IPS-15b (cell line): ENCODE results near the gene KLF2.
"Not testable (repeated sequence)": the region's sequence is repeated elsewhere in the genome, so short reads cannot be mapped to it uniquely, and the experiment has no call there.

Source experiments
- H3K27me3 ChIP-seq: one replicate; pipeline ENCODE4 v1.6.1; 2013; ENCODE audit warnings: low read length; ENCODE audit not compliant: control insufficient read depth, insufficient read depth
- H3K36me3 ChIP-seq: one replicate; pipeline ENCODE4 v1.6.1; 2013; ENCODE audit warnings: low read length; ENCODE audit not compliant: control insufficient read depth, insufficient read depth
- H3K4me1 ChIP-seq: one replicate; pipeline ENCODE4 v1.6.1; 2013; ENCODE audit warnings: mild to moderate bottlenecking, low read length; ENCODE audit not compliant: control insufficient read depth, insufficient read depth
- H3K4me3 ChIP-seq: one replicate; pipeline ENCODE4 v1.5.1; 2013; ENCODE audit warnings: low read depth, low read length
- H3K9ac ChIP-seq: one replicate; pipeline ENCODE4 v1.6.1; 2013; ENCODE audit warnings: low read depth, mild to moderate bottlenecking, low read length
- H3K9me3 ChIP-seq: one replicate; pipeline ENCODE4 v1.6.1; 2013; ENCODE audit warnings: mild to moderate bottlenecking, low read length; ENCODE audit not compliant: control insufficient read depth, insufficient read depth

Gene KLF2

DNA sequence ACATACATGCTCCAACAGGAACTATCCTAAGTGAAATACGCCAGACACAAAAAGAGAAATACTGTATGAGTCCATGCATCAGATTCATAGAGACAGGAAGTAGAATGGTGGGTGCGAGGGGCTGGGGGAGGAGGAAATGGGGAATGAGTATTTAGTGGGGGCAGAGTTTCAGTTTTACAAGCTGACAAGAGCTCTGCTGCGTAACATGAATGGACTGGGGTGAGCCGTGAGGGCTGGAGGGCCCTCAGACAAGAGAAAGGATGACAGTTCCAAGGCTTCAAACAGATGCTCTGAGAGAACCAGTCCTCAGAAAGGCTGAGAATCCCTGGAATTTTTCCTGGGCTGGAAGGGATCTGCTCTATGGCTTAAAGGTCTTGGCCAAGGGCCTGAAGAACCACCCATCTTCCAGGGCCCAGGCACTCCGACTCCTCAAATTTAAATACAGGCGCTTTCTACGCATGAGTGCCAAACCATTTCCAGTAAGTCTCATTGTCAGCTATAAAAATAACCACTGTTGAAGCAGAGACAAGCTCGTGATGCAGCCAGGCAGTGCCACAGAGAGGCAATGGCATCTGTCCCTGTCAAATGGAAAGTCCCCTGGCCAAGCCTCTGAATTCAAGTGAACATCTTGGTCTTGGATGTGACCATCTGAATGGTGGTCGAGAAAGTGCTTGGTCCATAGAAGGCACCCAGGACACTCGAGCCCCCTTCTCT, 17.5 kb downstream of the KLF2 start:
- Histone ChIP-seq H3K27me3 (no peaks in the 10 kb centered on the region), H3K4me3 (no peak overlapping the region), H3K9ac (no peak overlapping the region), H3K36me3 (no peaks in the 10 kb centered on the region), H3K4me1 (no peaks in the 10 kb centered on the region), H3K9me3 (no peaks in the 10 kb centered on the region)

DNA sequence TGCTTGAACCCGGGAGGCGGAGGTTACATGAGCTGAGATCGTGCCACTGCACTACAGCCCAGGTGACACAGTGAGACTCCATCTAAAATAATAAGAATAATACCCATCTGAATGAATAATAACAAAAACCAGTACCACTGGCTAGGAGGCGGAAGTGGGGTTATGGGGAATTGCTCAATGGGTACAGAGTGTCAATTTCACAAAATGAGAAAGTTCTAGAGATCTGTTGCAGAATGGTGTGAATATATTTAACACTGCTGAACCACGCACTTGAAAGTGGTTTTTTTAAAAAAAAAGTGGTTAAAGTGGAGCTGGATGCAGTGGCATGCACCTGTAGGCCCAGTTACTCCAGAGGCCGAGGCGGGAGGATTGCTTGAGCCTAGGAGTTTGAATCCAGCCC, 18.5 kb downstream of the KLF2 start:
- Histone ChIP-seq H3K9me3 (no peaks in the 10 kb centered on the region), H3K4me3 (no peak overlapping the region), H3K27me3 (no peaks in the 10 kb centered on the region)

DNA sequence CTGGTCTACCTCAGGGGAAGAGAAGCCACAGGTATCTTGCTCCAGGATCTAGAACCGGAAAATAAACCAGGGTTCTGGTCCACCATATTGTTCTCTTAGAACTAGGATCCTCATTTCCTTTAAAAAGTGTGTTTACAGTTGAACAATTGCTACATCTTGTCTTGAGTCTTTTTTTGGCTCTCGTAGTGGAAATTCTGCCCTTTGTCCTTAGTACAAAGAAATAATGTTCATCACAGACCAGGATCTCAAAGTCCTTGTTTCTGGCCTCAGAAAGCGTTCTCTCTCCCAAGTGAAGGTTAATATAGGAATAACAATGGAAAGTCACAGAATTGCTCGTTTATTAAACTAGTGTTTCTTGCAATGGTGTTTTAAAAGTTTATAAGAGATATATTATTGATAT, 20.8 kb downstream of the KLF2 start:
- no peaks in the 10 kb centered on the region for H3K36me3 ChIP-seq
- no peaks in the 10 kb centered on the region for H3K27me3 ChIP-seq
- H3K9ac ChIP-seq: no peak overlapping the region
- H3K4me1 ChIP-seq: no peaks in the 10 kb centered on the region
- H3K9me3 ChIP-seq: no peaks in the 10 kb centered on the region
- H3K4me3 ChIP-seq: no peak overlapping the region

More for the DNA sequence above, 18.5 kb downstream of the KLF2 start:
- Histone ChIP-seq H3K36me3 (no peaks in the 10 kb centered on the region), H3K4me1 (no peaks in the 10 kb centered on the region), H3K9ac (no peak overlapping the region)

DNA sequence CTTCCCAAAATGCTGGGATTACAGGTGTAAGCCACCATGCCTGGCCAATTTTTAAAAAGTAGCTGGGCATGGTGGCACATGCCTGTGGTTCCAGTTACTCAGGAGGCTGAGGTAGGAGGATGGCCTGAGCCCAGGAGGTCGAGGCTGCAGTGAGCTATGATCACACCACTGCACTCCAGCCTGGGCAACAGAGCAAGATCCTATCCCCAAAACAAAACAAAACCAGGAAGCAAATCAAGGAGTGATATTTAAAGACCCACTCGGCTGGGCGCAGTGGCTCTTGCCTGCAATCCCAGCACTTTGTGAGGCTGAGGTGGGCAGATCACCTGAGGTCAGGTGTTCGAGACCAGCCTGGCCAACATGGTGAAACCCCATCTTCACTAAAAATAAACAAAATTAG, 22.5 kb downstream of the KLF2 start:
- H3K36me3 ChIP-seq, H3K4me1 ChIP-seq: not testable (repeated sequence)

DNA sequence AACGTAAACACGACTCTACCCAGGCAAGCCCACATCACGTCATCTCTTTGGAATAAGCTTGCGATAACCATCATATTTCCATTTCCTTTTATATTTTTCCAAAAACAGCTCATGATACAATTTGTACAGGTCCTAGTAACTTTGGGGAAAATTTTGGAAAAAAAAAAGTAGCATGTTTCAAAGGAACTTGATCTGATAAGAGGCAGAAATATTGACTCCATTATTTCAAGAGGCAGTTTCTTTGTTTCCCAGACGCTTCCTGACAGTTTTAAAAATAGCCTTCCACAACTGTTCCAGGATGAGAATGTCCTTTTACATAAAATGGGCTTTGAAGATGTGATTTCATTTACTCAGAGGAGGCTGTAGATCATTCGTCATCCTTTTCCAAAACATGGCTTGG, 23.1 kb downstream of the KLF2 start:
- H3K9ac ChIP-seq: no peak overlapping the region
- no peaks in the 10 kb centered on the region for H3K36me3 ChIP-seq
- peaks cover 2% of the 10 kb centered on the region for H3K4me1 ChIP-seq
- H3K4me3 ChIP-seq: no peak overlapping the region
- no peaks in the 10 kb centered on the region for H3K27me3 ChIP-seq
- no peaks in the 10 kb centered on the region for H3K9me3 ChIP-seq

More for the DNA sequence above, 22.5 kb downstream of the KLF2 start:
- not testable (repeated sequence) for H3K4me3 ChIP-seq, H3K9me3 ChIP-seq, H3K27me3 ChIP-seq, H3K9ac ChIP-seq

DNA sequence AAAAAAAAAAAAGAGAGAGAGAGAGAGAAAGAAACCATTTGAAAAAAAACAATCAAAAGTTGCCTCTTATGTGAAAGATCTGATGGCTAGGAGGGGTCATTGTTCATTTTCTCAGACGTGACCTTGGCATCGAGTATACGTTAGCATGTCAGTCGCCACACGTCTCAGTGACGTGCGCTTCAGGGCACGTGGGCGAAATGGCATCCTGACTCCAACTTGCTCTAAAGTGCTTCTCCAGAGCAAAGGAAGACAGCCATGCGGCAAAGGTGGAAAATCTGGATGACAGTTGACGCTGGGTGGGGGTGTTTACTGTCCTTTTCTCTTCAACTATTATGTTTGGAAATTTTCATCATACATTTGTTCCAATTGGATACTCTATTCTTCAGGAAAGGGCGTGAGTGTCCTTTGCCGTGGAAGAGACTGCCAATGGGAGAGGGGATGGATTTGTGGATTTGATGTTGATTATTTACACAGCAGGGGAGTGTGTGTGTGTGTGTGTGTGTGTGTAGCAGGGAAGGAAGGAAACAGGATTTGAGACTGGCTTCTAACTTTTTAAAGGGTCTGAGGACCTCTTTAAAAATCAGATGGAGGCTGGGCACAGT, 25.0 kb downstream of the KLF2 start:
- no peak overlapping the region for H3K4me3 ChIP-seq
- peaks cover 2% of the 10 kb centered on the region for H3K4me1 ChIP-seq
- H3K36me3 ChIP-seq: no peaks in the 10 kb centered on the region
- H3K27me3 ChIP-seq: no peaks in the 10 kb centered on the region
- H3K9me3 ChIP-seq: no peaks in the 10 kb centered on the region
- H3K9ac ChIP-seq: no peak overlapping the region

DNA sequence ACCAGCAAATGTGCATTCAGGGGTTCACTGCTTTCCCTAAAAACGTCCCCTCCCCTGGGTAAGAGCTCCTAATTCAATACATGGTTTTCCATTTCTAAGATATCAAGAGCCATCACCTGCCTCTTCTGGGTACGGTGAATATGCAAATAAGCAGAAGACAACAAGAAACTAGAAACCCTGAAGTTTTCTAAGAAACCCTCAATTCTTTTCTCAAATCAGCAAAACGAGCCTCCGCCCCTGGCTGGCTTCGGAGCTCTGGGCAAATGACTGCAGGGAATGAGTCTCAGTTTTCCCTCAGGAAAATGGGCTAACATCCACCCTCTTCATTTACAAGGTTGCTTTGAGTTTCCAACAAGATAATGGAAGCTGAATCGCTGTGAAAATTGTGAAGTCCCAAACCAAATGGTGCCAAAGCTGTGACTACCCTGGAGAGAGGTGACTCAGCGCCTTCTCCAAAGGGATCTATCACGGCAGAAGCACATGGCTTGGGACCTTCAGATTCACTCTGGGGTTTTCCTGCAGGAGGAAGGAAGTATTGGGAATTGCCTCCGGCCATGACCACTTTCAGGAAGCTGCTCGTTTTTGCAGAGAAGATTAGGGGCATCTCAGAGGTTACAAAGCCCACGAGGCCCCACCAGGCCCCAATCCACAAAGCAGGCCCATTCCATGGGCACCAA, 26.6 kb downstream of the KLF2 start:
- Histone ChIP-seq H3K9me3 (no peaks in the 10 kb centered on the region), H3K9ac (no peak overlapping the region), H3K27me3 (no peaks in the 10 kb centered on the region), H3K4me3 (no peak overlapping the region), H3K36me3 (no peaks in the 10 kb centered on the region), H3K4me1 (peaks cover 2% of the 10 kb centered on the region)

DNA sequence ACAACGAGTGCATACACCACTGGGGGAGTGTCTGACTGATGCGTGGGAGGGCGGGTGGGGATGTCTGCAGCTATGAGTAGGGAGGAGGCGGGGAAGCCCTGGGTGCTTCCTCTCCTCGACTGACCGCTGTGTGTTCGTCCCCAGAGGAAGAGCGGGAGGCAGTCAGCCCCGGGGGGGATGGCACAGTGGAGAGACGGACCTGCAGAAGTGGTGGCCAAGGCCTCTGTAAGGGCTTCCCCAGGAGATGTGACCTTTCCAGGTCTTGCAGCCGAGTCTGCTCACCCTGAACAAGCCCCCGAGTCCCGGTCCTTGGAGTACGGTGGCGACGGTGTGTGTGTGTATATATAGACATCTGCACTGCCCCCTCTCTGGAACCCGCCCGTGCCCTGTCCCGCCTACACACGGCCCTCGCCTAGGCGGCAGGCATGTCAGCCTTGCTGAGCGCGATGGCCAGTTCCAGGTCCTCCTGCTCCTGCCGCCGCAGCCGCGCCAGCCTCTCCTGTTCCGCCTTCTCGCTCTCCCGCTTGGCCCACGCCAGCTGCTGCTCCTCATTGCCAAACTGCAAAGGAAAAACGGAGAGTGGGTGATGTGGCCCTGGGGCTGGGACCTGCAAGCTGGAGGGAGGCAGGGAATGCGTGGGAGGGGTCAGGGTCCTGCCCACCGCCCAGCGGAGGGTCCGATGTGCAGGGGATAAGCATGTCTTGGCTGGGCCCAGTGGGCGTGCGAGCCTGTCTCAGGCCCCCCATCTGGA, 30.8 kb downstream of the KLF2 start:
- peaks cover 9% of the 10 kb centered on the region for H3K36me3 ChIP-seq
- H3K4me3 ChIP-seq: no peak overlapping the region
- H3K27me3 ChIP-seq: no peaks in the 10 kb centered on the region
- H3K4me1 ChIP-seq: peaks cover 2% of the 10 kb centered on the region
- no peak overlapping the region for H3K9ac ChIP-seq
- no peaks in the 10 kb centered on the region for H3K9me3 ChIP-seq

DNA sequence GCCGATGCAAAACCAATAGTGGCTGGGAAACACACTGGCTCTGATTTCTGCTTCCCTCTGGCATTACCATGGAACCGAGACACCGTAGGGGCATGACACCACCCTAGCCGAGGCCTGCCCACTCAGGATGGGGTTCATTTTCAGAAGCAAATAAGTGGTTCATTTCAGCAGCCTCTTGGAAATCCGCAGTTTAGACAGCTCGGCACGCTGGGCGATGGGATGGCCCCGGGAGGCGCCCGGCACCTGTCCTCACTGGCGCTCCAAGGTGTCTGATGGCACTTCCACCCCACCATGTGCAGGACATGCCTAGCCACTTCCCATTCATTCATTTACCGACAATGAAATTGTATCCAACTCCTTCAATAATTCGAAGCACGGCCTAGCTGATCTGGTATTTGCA, 33.8 kb downstream of the KLF2 start:
- no peaks in the 10 kb centered on the region for H3K4me1 ChIP-seq
- H3K9me3 ChIP-seq: no peaks in the 10 kb centered on the region

DNA sequence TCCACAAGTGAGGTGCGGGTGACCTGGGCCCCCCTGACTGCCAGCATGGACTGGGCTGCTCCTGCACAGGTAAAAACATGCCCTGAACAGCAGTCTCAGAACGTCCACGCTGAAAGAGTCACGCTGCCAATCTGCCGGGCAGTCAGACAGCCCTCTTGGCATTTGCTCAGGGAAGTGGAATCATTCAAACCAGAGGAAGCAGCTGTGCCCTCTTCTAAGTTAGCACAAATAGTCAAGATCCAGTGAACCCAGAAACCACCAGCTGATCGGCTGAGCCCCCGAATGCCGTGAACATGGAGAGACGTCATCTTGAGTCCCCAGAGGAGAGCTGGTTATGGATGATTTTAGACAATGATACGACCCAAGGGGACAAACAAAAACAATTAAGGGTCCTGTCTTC, 34.4 kb downstream of the KLF2 start:
- H3K27me3 ChIP-seq: no peaks in the 10 kb centered on the region
- H3K4me1 ChIP-seq: no peaks in the 10 kb centered on the region
- H3K36me3 ChIP-seq: peaks cover 9% of the 10 kb centered on the region
- no peak overlapping the region for H3K9ac ChIP-seq
- H3K9me3 ChIP-seq: no peaks in the 10 kb centered on the region
- H3K4me3 ChIP-seq: no peak overlapping the region

More for the DNA sequence above, 33.8 kb downstream of the KLF2 start:
- Histone ChIP-seq H3K36me3 (peaks cover 9% of the 10 kb centered on the region), H3K9ac (no peak overlapping the region), H3K4me3 (no peak overlapping the region), H3K27me3 (no peaks in the 10 kb centered on the region)

DNA sequence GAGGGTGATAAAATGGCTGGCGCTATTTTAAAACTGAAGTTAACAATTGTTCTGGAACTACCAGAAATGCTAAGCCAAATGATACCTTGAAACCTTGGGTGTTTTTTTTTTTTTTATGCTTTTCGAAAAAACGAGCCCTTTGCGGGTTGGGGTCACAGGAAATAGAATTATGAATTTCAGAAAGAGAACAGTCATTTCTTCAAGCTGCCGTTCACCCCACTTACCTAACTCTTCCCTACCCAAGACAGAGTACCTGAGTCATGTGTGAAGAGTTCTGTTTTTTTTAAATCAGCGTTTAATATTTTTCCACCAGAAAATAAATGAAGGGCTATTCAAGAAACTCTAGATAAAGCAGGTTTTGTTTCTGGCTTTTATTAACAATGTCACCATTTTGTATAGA, 35.3 kb downstream of the KLF2 start:
- Histone ChIP-seq H3K4me3 (no peak overlapping the region), H3K27me3 (no peaks in the 10 kb centered on the region), H3K4me1 (no peaks in the 10 kb centered on the region), H3K9ac (no peak overlapping the region), H3K36me3 (peaks cover 12% of the 10 kb centered on the region), H3K9me3 (no peaks in the 10 kb centered on the region)
